ENCODE results near the gene CRADD. TPM values are rescaled to one million over a fixed set of nuclear protein-coding genes. Genes with fewer than 3 reads are reported as not detected.

CRADD gene
- polyA plus RNA-seq, 1 of the 3 experiments (the other 2 are of a cell fraction) = 13.6 TPM

- no peak overlapping the region; a peak in 1 of 4 replicates for H3K4me3 ChIP-seq (ENCODE audit: low read depth in 2 of 2, low read length in 1 of 2)
- H3F3A ChIP-seq (replicated peaks; ENCODE audit: insufficient read depth) = peaks cover 10% of the 10 kb centered on the region
- H3K4me2 ChIP-seq = peak overlapping the region; percentile 27
- TF ChIP-seq CTCF (IDR thresholded peaks at IDR 0.05) = no peak
- no peak for TF ChIP-seq FOXM1 (IDR thresholded peaks at IDR 0.05; ENCODE audit: low read depth)
- TF ChIP-seq TEAD4 (IDR thresholded peaks at IDR 0.05; ENCODE audit: borderline replicate concordance, insufficient read depth) = 0 out of 2 replicates have a peak, but pooled peaks have one; percentile 22
- TF ChIP-seq JUND (IDR thresholded peaks at IDR 0.05) = peak; percentile 55
- TF ChIP-seq TCF12 (IDR thresholded peaks at IDR 0.05) = peak; percentile 85
- peak; percentile 49; the same call in 1 of the 2 replicates for TF ChIP-seq NFIC (IDR thresholded peaks at IDR 0.05; ENCODE audit: borderline replicate concordance)
- TF ChIP-seq CHD2 (IDR thresholded peaks at IDR 0.05; ENCODE audit: low read length, partially characterized antibody) = peak; percentile 65
- TF ChIP-seq ELF1 (IDR thresholded peaks at IDR 0.05) = no peak
- TF ChIP-seq FOXJ3 (CRISPR knock-in tag; IDR thresholded peaks at IDR 0.05) = peak; percentile 52; the same call in 1 of the 2 replicates
- TF ChIP-seq RFX5 (IDR thresholded peaks at IDR 0.05; ENCODE audit: low read length) = no peak
- 0 out of 2 replicates have a peak, but pooled peaks have one; percentile 20 for TF ChIP-seq USF1 (IDR thresholded peaks at IDR 0.05; ENCODE audit: borderline replicate concordance, low read depth)
- TF ChIP-seq GATA2 (CRISPR knock-in tag; IDR thresholded peaks at IDR 0.05) = peak; percentile 62
- TF ChIP-seq RAD21 (IDR thresholded peaks at IDR 0.05; ENCODE audit: low read length) = peak; percentile 37; the same call in 1 of the 2 replicates
- peak; percentile 74; the same call in 1 of the 2 replicates for TF ChIP-seq RCOR1 (IDR thresholded peaks at IDR 0.05; ENCODE audit: low read length)
- no peak for TF ChIP-seq IRF3 (IDR thresholded peaks at IDR 0.05; ENCODE audit: low read depth, low read length)
- peak; percentile 43; the same call in 1 of the 2 replicates for TF ChIP-seq POLR2AphosphoS5 (IDR thresholded peaks at IDR 0.05; ENCODE audit: low read depth, low read length)
- TF ChIP-seq EZH2phosphoT487 (IDR thresholded peaks at IDR 0.05; ENCODE audit: borderline replicate concordance, low read depth) = no peak
- peak; percentile 52 to 88; a peak in 3 of 4 replicates for TF ChIP-seq EP300 (IDR thresholded peaks at IDR 0.05; ENCODE audit: borderline replicate concordance in 1 of 2, low read depth in 1 of 2, low read length in 1 of 2)
- TF ChIP-seq PBX3 (IDR thresholded peaks at IDR 0.05) = peak; percentile 74
- TF ChIP-seq FOSL2 (IDR thresholded peaks at IDR 0.05; ENCODE audit: borderline replicate concordance, low read depth) = peak; percentile 37; the same call in 1 of the 2 replicates
- peak; percentile 65 for TF ChIP-seq MXI1 (IDR thresholded peaks at IDR 0.05; ENCODE audit: low read depth, low read length)
- ChIA-PET POLR2A (interaction anchor here (0.6 to 1.0 kb wide), 2 partner anchors 67 to 120 kb away, joined by 3 read pairs; no protein-coding TSS in a partner anchor), CTCF (interaction anchor here (1.0 to 3.2 kb wide), 6 partner anchors 8 to 317 kb away, joined by 3 to 25 read pairs (median 4); no protein-coding TSS in a partner anchor)
- peak; percentile 64 for DNase-seq
- H3K9ac ChIP-seq = peak overlapping the region; percentile 26; the same call in 1 of the 2 replicates
- H3K4me1 ChIP-seq (ENCODE audit: control insufficient read depth in 1 of 2, insufficient read depth in 2 of 2, low read depth in 1 of 2, low read length in 1 of 2) = peaks cover 24 to 35% of the 10 kb centered on the region in 2 experiments; a peak in 3 of 4 replicates
- no peaks in the 10 kb centered on the region for H3K79me2 ChIP-seq (ENCODE audit: insufficient read depth)
- no peaks in the 10 kb centered on the region for H4K20me1 ChIP-seq (ENCODE audit: insufficient read depth)
- peak overlapping the region; percentile 12; the same call in 1 of the 2 replicates for H2AFZ ChIP-seq (ENCODE audit: low read depth)
- H3K36me3 ChIP-seq (replicated peaks in 1 of 2; ENCODE audit: control insufficient read depth in 1 of 2, insufficient read depth in 2 of 2, low read length in 1 of 2) = no peaks in the 10 kb centered on the region
- peak overlapping the region; percentile 59 to 86; a peak in 3 of 4 replicates for H3K27ac ChIP-seq (ENCODE audit: low read depth in 2 of 2, low read length in 1 of 2)
- no peaks in the 10 kb centered on the region for H3K9me3 ChIP-seq
- H3K27me3 ChIP-seq (ENCODE audit: insufficient read depth) = no peaks in the 10 kb centered on the region
- no peaks in the 10 kb centered on the region for H3K9me2 ChIP-seq
- 57% methylated on average over 18 of the region's 18 CpGs for WGBS (ENCODE audit: low lambda C conversion rate)
Observed at GRCh38 chr12:93886533-93887511, 209.6 kb downstream of the CRADD start.
